Breast epithelium (tissue), 3 donors: ENCODE measurements around the gene DRICH1.

Source experiments
- POLR2AphosphoS5 ChIP-seq, 3 donors: sonication (generic); formaldehyde crosslinking; IDR thresholded peaks; one replicate each; pipeline ENCODE4 v1.6.1; 2017; ENCODE audit warnings: antibody characterized with exemption in 3 of 3
- TF ChIP-seq, protein P1 (sequence below), 3 donors: fragments of 450-650 bp; IDR thresholded peaks; one replicate each; pipeline ENCODE4 v1.5.1; 2016 to 2017; ENCODE audit warnings: antibody characterized with exemption in 3 of 3, mild to moderate bottlenecking in 3 of 3, moderate library complexity in 3 of 3

DNA sequence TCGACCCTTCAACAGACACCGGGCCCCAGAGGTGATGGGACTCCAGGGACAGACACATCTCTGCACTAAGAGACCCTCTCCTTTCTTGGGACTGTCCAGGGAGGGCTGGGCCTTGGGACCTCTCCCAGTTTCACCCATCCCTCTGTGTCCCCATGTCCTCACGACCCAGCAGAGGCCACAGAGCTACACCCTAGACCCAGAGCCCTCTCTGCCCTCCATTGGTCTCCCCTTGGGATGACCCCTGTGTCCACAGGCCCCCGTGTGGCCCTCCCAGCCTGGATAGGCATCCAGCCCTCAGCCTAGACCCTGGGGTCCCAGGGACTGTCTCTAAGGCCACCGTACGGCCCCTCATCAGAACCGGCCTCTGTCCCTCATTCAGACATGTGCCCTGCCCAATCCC, 7.5 kb upstream of the DRICH1 start:
- TF ChIP-seq, protein P1, sequence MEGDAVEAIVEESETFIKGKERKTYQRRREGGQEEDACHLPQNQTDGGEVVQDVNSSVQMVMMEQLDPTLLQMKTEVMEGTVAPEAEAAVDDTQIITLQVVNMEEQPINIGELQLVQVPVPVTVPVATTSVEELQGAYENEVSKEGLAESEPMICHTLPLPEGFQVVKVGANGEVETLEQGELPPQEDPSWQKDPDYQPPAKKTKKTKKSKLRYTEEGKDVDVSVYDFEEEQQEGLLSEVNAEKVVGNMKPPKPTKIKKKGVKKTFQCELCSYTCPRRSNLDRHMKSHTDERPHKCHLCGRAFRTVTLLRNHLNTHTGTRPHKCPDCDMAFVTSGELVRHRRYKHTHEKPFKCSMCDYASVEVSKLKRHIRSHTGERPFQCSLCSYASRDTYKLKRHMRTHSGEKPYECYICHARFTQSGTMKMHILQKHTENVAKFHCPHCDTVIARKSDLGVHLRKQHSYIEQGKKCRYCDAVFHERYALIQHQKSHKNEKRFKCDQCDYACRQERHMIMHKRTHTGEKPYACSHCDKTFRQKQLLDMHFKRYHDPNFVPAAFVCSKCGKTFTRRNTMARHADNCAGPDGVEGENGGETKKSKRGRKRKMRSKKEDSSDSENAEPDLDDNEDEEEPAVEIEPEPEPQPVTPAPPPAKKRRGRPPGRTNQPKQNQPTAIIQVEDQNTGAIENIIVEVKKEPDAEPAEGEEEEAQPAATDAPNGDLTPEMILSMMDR (IDR thresholded peaks at IDR 0.05) = no peak
- TF ChIP-seq POLR2AphosphoS5 (IDR thresholded peaks at IDR 0.05) = no peak
